Skin of body (tissue), 2 donors: ENCODE measurements around the gene BIRC2. TPM values are rescaled to one million over a fixed set of nuclear protein-coding genes. Genes with fewer than 3 reads are reported as not detected.
"Not testable (repeated sequence)": the region's sequence is repeated elsewhere in the genome, so short reads cannot be mapped to it uniquely, and the experiment has no call there.

Experiments
- DNase-seq: peaks from one replicate; lab custom pipeline; 2025; lab: John Stamatoyannopoulos, UW
- total RNA-seq: library from RNA; depleted of rRNA; stranded (reverse); fragments of >200 nt; gene quantifications from one replicate; pipeline ENCODE4 v1.2.3, GENCODE V29; 2014

The BIRC2 gene
- total RNA-seq: 66.5 TPM

DNA sequence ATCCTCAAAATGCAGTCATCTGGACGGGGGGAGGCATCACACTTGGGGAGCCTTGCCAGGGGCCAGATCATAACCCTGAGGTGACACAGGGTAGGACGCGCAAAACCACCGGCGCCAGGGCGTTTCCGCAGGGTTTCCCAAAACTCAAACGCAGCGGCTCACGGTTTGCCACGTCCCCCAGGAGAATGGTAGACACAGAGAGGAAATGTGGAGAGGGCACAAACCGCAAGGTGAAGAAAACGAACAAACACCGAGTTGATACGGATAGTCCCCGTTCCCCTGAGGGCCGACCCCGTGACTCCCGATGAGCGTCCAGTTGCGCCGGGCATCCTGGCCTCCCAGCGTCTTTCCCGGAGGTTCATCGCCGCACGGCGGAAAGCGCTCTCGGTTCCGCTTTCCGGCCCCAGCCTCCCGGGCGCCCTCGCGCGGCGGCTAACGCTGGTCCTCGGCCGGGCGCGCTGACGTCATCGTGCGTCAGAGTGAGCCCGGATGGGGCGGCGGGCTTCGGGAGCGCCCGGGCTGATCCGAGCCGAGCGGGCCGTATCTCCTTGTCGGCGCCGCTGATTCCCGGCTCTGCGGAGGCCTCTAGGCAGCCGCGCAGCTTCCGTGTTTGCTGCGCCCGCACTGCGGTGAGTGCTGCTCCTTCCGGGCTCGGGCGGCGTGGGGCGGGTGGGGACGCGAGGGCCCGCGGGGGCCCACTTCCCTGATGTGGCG is at the start of gene BIRC2:
Gene BIRC2 (plus strand): TSS at position 467 of the 714 bp plus-strand sequence. CDS start 2,641 bp downstream, outside the sequence.
- peak; percentile 94 for DNase-seq

DNA sequence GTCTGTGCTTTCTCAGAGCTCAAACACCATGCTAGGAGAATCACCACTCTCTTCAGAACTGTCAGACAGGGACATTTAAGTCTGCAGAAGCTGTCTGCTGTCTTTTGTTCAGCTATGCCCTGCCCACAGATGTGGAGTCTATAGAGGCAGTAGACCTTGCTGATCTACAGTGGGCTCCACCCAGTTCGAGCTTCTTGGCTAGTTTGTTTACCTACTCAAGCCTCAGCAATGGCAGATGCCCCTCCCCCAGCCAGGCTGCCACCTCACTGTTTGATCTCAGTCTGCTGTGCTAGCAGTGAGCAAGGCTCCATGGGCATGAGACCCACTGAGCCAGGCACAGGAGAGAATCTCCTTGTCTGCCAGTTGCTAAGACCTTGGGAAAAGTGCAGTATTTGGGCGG is 46.2 kb upstream of the BIRC2 start:
- DNase-seq: not testable (repeated sequence)

DNA sequence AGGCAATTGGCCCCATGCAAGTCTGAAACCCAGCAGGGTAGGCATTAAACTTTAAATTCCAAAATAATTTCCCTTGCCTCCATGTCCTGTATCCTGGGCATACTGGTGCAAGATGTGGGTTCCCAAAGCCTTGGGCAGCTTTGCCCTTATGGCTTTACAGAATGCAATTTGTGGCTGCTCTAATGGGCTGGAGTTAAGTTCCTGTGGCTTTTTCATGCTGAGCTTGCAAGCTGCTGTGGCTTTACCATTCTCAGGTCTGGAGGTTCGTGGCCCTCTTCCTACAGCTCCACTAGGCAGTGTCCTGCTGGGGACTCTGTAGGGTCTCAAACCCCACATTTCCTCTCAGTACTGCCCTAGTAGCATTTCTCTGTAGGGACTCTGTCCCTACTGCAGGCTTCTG is 44.8 kb upstream of the BIRC2 start:
- no peak for DNase-seq

DNA sequence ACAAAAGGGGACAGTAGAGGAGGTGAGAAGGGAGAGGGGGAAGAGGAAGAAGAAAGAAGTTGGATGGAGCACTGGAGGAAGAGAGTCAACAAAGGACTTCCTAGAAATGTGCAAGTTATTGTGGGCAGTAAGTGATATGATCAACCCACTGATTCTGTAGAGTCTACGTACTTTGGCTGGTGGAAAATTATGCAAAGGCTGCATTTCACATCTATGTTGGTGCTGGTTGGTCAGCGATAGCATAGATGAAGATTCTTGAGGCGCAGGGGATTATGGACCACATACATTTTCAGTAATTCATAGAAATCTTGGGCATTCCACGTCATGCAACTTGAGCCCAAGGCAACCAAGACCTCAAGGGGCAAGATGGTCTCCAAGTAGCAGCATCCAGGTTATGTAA is 42.3 kb upstream of the BIRC2 start:
- no peak for DNase-seq

DNA sequence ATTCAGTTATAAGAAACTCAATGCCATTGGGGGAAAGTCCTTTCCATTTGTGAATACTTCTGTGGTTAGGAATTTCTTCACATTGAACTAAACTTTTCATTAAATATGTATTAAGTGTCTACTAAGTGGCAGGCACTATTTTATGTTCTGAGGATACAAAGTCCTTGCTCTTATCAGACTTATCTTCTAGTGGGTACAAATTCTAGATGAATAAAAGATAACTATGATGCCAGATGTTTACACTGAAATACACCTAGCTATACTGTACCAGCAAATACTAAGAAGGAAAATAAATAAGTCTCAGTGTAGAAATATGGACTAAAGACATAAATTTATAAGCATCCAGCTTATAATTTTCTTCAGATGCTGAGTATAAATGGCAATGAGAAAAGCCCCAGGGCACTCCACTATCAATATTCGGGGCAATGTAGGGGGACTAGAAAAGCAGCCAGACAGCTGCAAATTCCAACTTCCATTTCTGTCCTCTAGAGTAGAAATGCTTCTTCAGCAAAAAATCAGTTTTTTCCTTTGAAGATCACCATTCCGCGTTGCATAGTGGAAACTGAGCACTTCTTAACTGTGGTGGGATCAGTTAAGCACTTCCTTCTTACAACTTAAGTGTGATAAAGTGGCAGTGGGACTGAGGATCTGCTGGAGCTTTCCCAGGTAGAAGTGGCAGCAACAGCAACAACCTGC is 41.5 kb upstream of the BIRC2 start:
- no peak for DNase-seq

DNA sequence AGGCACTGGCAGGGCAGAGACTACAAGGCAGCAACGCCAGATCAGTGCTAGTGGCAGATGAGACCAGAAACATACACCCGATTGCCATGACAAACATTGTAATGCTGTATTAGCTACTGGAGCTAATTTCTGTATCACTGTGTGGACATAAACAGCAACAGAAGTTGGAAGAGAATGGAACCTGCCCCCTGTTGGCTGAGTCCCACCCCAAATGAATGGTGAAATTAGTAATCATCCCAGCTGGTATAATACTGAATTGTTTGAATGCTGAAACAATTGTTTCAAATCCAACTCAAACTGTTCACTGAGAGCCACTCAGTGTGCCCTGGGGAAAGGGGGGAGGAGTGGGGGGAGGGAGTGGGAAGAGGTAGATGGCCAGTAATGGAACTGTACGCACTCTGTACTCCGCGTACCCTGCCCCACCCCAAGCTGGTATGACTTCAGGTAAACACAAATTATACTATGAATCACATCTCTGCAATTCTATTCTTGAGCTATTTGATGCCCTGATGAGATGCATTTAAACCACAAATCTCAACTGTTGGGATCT is 40.9 kb upstream of the BIRC2 start:
- DNase-seq: no peak

DNA sequence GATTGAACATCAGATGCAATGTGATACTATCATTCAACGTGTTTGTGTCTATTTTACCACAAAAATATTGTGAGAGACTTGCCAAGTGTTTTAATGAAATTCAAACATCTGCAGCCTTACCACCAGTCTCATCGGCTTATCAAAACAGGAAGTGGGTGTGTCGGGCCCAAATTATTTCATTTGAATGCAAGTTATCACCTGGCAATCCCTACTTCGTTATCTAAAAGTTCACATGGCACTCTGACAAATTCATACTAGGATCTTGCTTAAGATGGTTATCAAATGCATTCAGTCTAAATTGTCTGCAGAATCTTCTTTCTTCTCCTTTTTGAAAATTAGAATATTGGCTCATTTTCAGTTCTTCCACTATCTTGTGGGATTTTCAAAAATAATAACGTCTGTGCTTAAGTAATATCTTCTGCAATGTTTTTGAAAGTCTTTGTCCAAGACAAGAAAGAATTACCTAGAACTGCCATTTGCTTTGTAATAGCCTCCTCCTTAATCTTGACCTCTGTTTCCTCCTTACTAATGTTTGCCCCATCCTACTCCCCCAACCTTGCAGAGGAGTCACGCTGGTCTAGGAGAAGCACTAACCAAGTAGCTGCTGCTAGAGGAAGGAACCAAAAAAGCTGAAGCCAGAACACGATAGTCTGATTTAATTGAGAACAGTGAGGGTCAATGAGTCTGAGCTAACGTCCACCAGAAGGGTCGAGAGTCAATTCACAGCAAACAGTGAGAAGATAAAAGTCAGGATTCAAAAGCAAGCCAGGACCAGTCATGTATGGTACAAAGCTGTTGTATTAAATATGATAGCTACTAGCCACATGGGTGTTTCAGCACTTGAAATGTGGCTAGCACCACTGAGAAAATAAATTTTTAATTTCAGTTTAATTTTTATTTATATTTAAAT is 39.9 kb upstream of the BIRC2 start:
- no peak for DNase-seq

DNA sequence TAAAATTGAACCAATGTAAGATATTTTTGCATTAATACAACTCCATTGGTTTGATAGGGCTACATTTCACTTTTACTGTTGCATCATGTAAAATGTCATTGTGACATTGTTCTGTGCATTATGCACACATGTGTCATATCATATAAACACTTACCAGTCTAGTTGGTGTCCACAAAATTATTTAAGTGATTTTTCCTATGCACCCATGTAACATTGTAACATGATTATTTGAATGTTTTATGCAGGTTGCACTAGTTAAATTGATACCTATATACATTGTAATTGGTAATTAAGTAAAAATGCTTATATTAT is 39.3 kb upstream of the BIRC2 start:
- no peak for DNase-seq

DNA sequence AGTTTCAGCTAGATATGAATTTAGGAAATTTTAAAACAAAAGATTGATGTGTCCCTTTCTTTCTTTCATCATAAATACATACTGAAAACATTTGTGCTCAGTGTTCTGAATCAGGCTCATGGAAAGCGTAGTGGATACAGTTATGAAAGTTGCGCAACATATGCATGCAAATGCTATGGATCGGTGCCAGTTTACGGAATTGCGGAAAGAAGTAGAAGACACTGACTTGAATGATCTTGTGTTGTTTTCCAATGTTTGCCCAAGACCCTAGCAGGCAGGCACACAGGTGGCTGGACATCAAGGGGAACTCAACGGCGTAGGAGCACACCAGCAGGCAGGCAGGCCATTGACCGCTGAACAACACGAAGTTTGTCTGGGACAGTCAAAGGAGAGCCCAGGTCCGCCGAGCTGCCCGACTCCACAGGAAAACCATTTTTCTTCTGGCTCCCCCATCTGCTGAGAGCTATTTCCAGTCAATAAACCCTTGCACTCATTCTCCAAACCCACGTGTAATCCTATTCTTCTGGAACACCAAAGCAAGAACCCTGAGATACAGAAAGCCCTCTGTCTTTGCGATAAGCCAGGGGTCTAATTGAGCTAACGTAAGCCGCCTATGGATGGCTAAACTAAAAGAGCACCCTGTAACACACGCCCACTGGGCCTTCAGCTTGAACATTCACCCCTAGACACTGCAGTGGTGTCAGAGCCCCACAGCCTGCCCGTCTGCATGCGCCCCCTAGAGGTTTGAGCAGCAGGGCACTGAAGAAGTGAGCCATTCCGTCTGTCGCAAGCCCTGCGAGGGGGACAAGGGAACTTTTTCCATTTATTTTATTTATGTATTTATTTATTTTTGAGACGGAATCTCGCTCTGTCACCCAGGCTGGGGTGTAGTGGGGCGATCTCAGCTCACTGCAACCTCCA is 37.1 kb upstream of the BIRC2 start:
- DNase-seq: peak; percentile 5

DNA sequence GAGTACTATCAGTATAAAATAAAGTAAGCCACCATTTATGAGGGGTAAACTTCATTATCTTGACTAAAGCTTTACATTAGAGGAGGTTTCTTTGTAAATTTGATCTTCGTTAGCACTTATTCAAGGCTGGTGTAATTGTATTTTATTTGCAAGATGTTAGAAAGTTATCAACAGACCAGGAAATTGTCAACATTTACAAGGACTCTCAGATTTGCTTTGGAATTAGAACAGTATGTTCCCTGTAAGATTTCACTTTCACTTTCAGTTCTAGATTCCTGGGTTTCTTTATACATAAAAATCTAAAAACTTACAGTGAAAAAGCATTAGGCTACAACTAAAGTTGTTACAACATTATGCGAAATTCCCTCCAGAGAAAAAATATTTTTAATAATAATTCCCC is 34.3 kb upstream of the BIRC2 start:
- peak; percentile 47 for DNase-seq

DNA sequence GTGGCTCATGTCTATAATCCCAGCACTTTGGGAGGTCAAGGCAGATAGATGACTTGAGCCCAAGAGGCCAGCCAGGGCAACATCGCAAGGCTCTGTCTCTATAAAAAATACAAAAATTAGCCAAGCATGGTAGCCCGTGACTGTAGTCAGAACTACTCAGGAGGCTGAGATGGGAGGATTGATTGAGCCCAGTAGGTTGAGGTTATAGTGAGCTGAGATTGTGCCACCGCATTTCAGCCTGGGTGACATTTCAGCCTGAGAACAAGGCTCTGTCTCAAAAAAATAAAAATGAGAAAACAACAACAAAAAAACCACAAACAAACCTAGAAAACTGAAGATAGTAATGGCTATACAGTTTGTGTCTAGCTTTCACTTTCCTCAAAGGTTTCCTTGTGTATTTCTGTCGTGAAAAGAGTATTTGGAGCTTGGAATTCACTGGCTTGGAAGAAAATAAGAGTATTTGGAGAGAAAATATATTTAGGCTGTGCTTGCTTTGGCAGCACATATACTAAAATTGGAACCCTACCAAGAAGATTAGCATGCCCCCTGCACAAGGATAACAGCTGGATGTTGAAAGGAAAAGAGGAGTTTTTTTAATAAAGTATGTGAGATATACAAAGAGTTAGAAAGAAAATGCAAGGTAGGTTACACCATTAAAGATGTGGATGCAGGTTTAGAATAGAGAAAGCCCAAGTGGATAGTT is 33.6 kb upstream of the BIRC2 start:
- DNase-seq: peak; percentile 6

DNA sequence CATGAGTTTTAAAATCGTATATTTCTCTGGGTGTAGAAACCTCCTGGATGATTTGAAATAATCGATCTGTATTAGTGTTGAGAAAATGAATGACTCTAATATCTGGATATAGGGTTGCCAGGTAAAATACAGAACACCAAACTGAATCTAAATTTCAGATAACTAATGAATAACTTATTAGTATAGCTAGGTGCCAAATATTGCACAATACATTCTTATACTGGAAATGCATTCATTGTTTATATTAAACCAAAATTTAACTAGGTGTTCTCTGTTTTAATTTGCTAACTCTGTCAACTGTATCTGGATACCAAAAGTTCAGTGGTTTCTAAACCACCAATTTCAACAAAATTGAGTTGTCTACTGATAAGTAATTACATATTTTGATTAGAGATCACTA is 32.2 kb upstream of the BIRC2 start:
- no peak for DNase-seq

DNA sequence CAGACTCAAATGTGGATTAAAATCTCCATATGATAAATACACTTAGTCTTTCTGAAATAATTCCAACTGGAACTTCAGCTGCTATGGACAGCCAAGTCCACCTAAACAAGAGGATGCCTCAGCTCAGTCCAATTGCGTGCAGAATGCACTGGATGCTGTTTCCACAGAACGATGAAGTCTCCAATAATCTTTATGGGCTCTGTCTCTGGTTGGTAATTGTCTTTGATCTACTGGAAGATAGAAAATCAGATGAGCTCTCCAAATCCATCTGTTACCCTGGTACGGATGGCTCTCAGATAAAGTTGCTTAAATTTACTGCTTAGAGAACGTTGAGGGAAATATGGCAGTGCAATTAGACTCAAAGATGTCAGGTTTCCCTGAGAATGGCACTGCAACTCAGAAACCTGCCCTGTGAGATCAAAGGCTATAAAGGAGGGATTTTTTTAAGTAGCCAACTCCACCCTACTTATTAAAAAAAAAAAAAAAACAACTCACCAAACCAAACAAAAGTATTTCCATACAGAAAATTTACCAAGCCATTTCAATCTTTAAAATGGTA is 30.6 kb upstream of the BIRC2 start:
- no peak for DNase-seq

DNA sequence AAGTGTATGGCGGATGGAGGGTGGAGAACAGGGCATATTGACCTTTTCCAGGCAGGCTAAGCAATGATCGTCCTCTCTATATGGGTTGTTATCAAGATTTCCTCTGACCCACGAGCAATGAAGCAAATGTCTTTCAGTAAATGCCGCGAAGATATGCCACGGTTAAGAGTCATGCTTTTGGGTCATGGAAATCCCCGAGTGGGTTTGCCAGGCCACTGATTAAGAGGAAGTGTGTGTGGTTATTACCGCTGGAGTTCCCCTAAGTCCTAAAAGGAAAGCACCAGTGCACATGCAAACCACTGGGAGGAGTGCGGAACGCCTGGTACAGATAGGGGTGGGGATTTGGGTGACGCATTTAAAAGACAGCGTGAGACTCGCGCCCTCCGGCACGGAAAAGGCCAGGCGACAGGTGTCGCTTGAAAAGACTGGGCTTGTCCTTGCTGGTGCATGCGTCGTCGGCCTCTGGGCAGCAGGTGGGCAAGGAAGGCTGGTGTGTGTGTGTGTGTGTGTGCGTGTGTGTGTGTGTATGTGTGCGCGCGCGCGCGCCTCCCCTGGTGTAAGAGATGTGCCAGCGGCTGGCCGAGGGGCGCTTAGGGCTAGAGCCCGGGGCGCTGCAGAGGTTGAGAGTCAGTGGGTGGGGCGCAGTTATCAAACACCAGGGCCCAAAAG is 29.8 kb upstream of the BIRC2 start, which contains the start of gene BIRC3:
Gene BIRC3 (plus strand): TSS at position 386 of the 669 bp plus-strand sequence. CDS start 7,026 bp downstream, outside the sequence.
- peak; percentile 58 for DNase-seq

DNA sequence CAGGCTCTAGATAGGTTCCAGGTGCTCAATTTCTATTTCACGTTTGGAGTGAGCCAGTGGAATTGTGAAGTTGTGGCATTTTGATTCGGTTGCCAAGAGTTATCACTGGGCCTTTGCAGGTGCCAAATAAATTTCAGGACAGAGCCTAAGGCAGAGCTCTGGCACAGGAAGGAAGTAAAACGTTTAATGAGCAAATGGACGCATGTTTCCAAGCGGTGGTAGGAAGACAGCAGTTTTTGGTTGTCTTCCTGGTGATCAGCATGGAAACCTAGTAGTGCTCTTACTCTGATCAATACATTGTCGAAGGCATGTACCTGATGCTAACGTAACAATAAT is 29.3 kb upstream of the BIRC2 start:
- no peak for DNase-seq

DNA sequence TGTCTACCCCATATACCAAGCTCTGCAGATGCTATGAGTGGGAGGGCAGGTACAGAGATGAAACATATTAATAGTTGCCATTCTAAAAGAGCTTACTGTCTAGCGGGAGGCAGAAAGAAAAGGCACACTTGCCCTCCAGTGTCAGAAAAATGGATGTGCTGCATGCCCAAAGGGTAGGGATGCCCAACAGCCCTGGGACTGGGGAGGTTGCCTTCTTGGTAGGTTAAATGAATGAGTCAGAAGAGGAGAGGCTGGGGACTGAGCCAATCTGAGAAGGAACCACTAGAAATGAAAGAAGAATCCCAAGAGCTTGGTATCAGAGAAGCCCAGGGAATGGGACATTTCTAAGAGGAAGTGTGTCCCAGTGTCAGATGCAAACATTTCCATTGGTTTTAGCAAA is 28.5 kb upstream of the BIRC2 start:
- DNase-seq: no peak

DNA sequence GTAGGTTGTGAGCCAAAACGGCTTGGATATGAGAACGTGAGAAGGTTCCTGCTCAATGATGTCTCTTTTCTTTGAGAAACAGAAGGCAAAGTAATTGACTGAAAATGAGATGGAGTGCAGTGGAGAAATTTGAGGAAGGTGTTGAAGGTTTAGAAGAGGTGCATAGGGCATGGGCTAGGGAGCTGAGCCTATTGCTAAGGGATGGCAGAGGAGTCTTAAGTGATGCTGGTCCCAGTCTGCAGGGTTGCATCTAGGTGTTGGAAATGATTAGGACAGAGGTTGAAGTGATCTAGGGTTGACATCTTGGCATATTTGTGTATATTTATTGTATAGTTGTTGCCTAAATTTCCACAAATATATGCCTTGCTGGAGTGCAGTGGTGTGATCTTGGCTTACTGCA is 27.5 kb upstream of the BIRC2 start:
- no peak for DNase-seq

DNA sequence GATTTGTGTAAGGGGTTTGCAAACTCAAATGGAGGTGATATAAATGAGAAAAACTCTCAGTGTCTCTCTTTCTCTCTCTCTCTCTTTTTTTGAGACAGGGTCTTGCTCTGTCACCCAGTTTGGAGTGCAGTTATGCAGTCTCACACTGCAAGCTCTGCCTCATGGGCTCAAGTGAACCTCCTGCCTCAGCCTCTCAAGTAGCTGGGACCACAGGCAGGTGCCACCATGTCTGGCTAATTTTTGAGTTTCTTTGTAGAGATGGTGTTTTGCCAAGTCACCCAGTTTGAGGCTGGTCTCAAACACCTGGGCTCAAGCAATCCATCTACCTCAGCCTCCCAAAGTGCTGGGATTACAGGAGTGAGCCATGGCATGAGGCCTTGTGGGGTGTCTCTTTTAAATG is 26.8 kb upstream of the BIRC2 start:
- no peak for DNase-seq

DNA sequence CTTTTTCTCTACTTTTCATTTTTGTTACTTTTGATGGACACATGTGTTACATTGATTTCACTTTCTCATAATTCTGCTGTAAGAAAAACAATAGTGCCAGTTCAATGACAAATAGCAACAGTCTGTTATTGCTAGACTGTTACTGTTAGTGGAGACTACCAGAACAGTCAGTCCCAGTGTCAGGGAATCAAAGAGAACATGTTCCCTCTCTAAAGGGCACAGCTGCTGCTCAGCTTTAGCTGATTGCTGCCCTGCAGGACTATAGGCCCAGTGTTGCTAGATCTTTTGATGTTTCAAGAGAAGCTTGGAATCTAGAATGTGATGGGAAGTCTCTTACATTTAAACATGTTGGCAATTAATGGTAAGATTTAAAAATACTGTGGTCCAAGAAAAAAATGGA is 26.3 kb upstream of the BIRC2 start:
- DNase-seq: no peak
